PFSK-1 (cell line): ENCODE data around the gene TBC1D8.
A peak's percentile ranks its signal among the peaks of the same experiment; 100 is the strongest.

ENCODE experiments used
- FOXP2 ChIP-seq: optimal IDR thresholded peaks from 2 replicates; pipeline ENCODE3; 2011; ENCODE audit warnings: borderline replicate concordance, control low read depth, inconsistent platforms; ENCODE audit not compliant: insufficient read depth; ENCODE audit errors: extremely low read length, extremely low read depth
- POLR2AphosphoS5 ChIP-seq: IDR thresholded peaks from 2 replicates; pipeline ENCODE4 v1.6.1; 2012; ENCODE audit warnings: low read depth, mild to moderate bottlenecking, control low read depth, low read length, moderate library complexity
- REST ChIP-seq, 2 experiments: IDR thresholded peaks; 2 replicates each; pipeline versions ENCODE4 v1.6.1 to v1.8.0; 2011 to 2012; ENCODE audit warnings: low read depth in 2 of 2, low read length in 2 of 2, control low read depth in 1 of 2, inconsistent platforms in 1 of 2, mild to moderate bottlenecking in 1 of 2, moderate library complexity in 1 of 2; ENCODE audit not compliant: insufficient read depth in 1 of 2
- SIN3A ChIP-seq: IDR thresholded peaks from 2 replicates; pipeline ENCODE4 v1.6.1; 2012; ENCODE audit warnings: mild to moderate bottlenecking, low read length, moderate library complexity, borderline replicate concordance; ENCODE audit not compliant: insufficient read depth
- TAF1 ChIP-seq: IDR thresholded peaks from 2 replicates; pipeline ENCODE4 v1.6.1; 2012; ENCODE audit warnings: low read length, control low read depth, borderline replicate concordance; ENCODE audit not compliant: insufficient read depth

The TBC1D8 gene

DNA sequence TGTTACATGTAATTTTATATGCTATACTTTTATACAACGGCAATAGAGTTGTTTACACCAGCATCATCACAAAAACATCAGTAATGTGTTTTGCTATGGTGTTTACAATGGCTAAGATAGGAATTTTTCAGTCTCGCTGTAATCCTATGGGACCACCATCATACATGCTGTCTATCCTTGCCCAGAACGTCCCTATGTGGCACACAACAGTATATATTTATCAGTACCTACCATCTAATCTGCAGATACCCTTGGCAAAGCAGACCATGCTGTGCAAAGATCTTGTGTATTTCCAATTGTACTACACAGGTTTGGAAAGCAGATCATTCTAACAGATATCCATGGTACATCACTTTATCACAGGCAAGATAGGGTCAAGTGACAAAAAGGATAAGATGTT is 133.8 kb downstream of the TBC1D8 start:
- TF ChIP-seq SIN3A (no peak), REST (IDR thresholded peaks at IDR 0.05; ENCODE audit: insufficient read depth in 1 of 2, low read depth in 2 of 2, low read length in 2 of 2) (no peak), TAF1 (no peak), FOXP2 (no peak), POLR2AphosphoS5 (no peak)

GRCh38 chr2:101014264-101014857 is 136.8 kb downstream of the TBC1D8 start:
- no peak for TF ChIP-seq FOXP2
- TF ChIP-seq POLR2AphosphoS5 = no peak
- TF ChIP-seq SIN3A = no peak

DNA sequence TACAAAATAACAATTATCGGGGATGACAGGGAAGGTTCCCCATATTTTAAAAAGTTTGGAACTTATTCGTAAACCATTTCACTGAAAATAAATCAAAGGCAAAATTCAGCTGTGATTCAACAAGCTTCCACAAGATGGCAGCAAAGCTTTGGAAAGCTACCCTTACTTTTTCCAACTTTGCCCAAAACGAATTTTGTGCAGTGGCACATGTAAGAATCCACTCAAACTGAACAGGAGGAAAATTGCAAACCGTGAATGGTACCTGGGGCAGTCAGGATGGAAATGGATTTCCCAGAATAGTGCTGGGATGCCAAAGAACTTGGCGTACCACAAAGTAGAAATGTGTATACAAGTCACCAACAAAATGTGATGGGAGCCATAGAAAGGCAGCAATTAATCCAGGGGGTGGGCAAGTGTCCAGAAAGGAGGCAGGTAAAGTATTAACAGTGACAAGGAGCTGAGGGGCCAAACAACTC is 138.4 kb downstream of the TBC1D8 start:
- TF ChIP-seq FOXP2 (no peak), POLR2AphosphoS5 (peak; percentile 18; the same call in 1 of the 2 replicates), SIN3A (no peak), TAF1 (no peak)

DNA sequence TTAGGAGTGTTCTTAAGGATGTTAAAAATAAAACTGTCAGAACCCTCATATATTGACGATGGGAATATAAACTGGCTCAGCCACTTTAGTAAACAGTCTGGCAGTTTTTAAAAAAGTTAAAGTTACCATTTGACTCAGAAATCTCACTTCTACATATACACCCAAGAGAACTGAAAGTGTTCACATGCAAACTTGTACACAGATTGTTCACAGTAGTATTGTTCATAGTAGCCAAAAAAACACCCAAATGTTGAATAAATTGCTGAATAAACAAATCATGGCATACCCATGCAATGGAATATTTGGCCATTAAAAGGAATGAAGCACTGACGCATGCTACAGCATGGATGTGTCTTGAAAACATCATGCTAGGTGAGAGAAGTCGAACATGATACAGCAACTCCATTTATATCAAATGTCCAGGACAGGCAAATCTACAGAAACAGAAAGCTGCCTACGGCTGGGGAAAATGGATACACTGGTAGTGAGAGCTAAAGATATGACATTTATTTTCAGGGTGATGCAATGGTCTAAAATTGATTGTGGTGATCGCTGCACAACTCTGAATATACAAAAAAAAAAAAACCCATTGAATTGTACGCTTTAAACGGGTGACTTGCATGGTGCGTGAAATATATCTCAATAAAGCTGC is 139.0 kb downstream of the TBC1D8 start:
- TF ChIP-seq SIN3A (no peak), POLR2AphosphoS5 (no peak), FOXP2 (no peak), TAF1 (no peak), REST (IDR thresholded peaks at IDR 0.05; ENCODE audit: insufficient read depth in 1 of 2, low read depth in 2 of 2, low read length in 2 of 2) (no peak)

DNA sequence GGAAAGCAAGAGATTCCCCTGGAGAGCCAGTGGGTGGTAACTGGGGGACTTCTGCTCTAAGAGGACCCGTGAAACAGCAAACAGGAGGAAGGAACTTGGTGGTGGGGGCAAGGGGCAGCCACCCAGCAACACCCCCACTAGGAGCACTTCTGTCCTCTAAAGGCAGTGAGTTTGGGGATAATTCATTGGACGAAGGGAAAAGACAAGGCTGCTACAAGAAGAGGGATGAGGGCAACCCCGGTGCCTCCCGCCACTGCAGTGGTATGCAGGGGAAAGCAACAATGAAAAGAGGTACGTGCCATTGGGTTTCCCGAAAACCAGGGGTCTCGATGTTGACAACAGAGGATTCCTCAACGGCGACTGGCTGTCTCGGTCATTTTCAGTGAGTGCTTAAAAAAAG is 140.0 kb downstream of the TBC1D8 start:
- TF ChIP-seq TAF1 (no peak), POLR2AphosphoS5 (no peak; the same call in 1 of the 2 replicates), SIN3A (no peak), REST (IDR thresholded peaks at IDR 0.05; ENCODE audit: insufficient read depth in 1 of 2, low read depth in 2 of 2, low read length in 2 of 2) (no peak), FOXP2 (no peak)
